Neural cell (in vitro differentiated cells): ENCODE results near the gene FUNDC2.

Experiments used
- CTCF ChIP-seq: fragments of 450-650 bp; IDR thresholded peaks from 2 replicates; pipeline ENCODE4 v1.5.1; 2014; ENCODE audit warnings: antibody characterized with exemption, mild to moderate bottlenecking, moderate library complexity; ENCODE audit not compliant: poor library complexity, severe bottlenecking
- EP300 ChIP-seq: fragments of 450-650 bp; conservative IDR thresholded peaks from 2 replicates; pipeline ENCODE4 v1.6.1; 2014; ENCODE audit warnings: antibody characterized with exemption, mild to moderate bottlenecking, moderate library complexity; ENCODE audit not compliant: poor library complexity, severe bottlenecking
- EZH2 ChIP-seq: fragments of 200-600, 300-800 bp; shearing (Covaris generic), sonication (generic); IDR thresholded peaks from 2 replicates; pipeline ENCODE4 v1.6.1; 2014; ENCODE audit warnings: antibody characterized with exemption, low read length, borderline replicate concordance, mild to moderate bottlenecking; ENCODE audit not compliant: insufficient read depth, poor library complexity, severe bottlenecking
- MXI1 ChIP-seq: fragments of 450-650 bp; conservative IDR thresholded peaks from 2 replicates; pipeline ENCODE4 v1.6.1; 2014; ENCODE audit warnings: antibody characterized with exemption, mild to moderate bottlenecking; ENCODE audit not compliant: poor library complexity, severe bottlenecking
- POLR2AphosphoS5 ChIP-seq: IDR thresholded peaks from 2 replicates; pipeline ENCODE4 v1.6.1; 2012
- RAD21 ChIP-seq: fragments of 450-650 bp; conservative IDR thresholded peaks from 2 replicates; pipeline ENCODE4 v1.6.1; 2014; ENCODE audit warnings: antibody characterized with exemption, mild to moderate bottlenecking, moderate library complexity
- REST ChIP-seq: IDR thresholded peaks from 2 replicates; pipeline ENCODE4 v1.6.1; 2012; ENCODE audit warnings: borderline replicate concordance
- SMC3 ChIP-seq: fragments of 450-650 bp; conservative IDR thresholded peaks from 2 replicates; pipeline ENCODE4 v1.6.1; 2014; ENCODE audit warnings: antibody characterized with exemption, mild to moderate bottlenecking, moderate library complexity; ENCODE audit not compliant: poor library complexity
- TAF1 ChIP-seq: IDR thresholded peaks from 2 replicates; pipeline ENCODE4 v1.6.1; 2012; ENCODE audit warnings: low read depth

- no peak for TF ChIP-seq SMC3
- TF ChIP-seq EP300 = no peak
- no peak for TF ChIP-seq CTCF
- no peak for TF ChIP-seq RAD21
- TF ChIP-seq POLR2AphosphoS5 = no peak
- no peak for TF ChIP-seq TAF1
- no peak for TF ChIP-seq REST
- TF ChIP-seq EZH2 = no peak
- TF ChIP-seq MXI1 = no peak
Observed at GRCh38 chrX:155023907-155024833, 2.5 kb upstream of the FUNDC2 start.
